B cell (primary cell): ENCODE results near the gene CXCL16. TPM values are rescaled to one million over a fixed set of nuclear protein-coding genes. Genes with fewer than 3 reads are reported as not detected.
A peak's percentile ranks its signal among the peaks of the same experiment; 100 is the strongest.

Experiments used
- ATAC-seq: fragments of 200-7000 bp; cut with Tn5 transposase; one replicate; pipeline ENCODE4 v1.10.0; 2021; ENCODE audit warnings: low read depth, mild to moderate bottlenecking, moderate number of reproducible peaks, moderate library complexity
- CTCF ChIA-PET: fragments of 350-600 bp; sonication (Branson Sonifier 250); formaldehyde crosslinking; loops from one replicate; lab custom pipeline; 2021; ENCODE audit warnings: antibody characterized with exemption, inconsistent platforms; lab: Charles Lee
- POLR2A ChIA-PET: fragments of 350-600 bp; sonication (Branson Sonifier 250); formaldehyde crosslinking; loops from one replicate; lab custom pipeline; 2021; ENCODE audit warnings: antibody characterized with exemption; lab: Charles Lee
- DNase-seq: peaks from one replicate; pipeline ENCODE4 v3.0.0; 2013
- H2AFZ ChIP-seq: 2 replicates; pipeline ENCODE4 v1.6.1; 2012; ENCODE audit warnings: mild to moderate bottlenecking, low read depth, low read length; ENCODE audit not compliant: insufficient read depth, poor library complexity, severe bottlenecking
- H3K27ac ChIP-seq, 2 donors: 1 replicate in 1 of 2; 2 replicates in 1 of 2; pipeline ENCODE4 v1.5.1; 2012 to 2013; ENCODE audit warnings: low read length in 2 of 2, mild to moderate bottlenecking in 2 of 2, moderate library complexity in 1 of 2
- H3K27me3 ChIP-seq, 4 experiments: fragments of 200-600 bp in 1 of 4; sonication (generic) in 1 of 4; replicated peaks in 1 of 4; 1 replicate in 2 of 4; 2 replicates in 2 of 4; pipeline versions ENCODE4 v1.6.1 to v1.7.0; 2013 to 2016; ENCODE audit warnings: low read length in 3 of 4, mild to moderate bottlenecking in 2 of 4, mixed read lengths in 1 of 4, moderate library complexity in 1 of 4; ENCODE audit not compliant: insufficient read depth in 4 of 4, control insufficient read depth in 3 of 4; ENCODE audit errors: control extremely low read depth in 1 of 4
- H3K36me3 ChIP-seq, 2 experiments: replicated peaks in 1 of 2; 1 replicate in 1 of 2; 2 replicates in 1 of 2; pipeline versions ENCODE4 v1.6.1 to v1.7.1; 2013; ENCODE audit warnings: low read length in 1 of 2; ENCODE audit not compliant: insufficient read depth in 2 of 2, control insufficient read depth in 1 of 2; ENCODE audit errors: control extremely low read depth in 1 of 2, extremely low read depth in 1 of 2
- H3K4me1 ChIP-seq, 2 donors: fragments of 200-600 bp in 1 of 2; sonication (generic) in 1 of 2; 1 replicate in 1 of 2; 2 replicates in 1 of 2; pipeline versions ENCODE4 v1.5.1 to v1.6.1; 2013 to 2017; ENCODE audit warnings: low read length in 2 of 2; ENCODE audit not compliant: control insufficient read depth in 2 of 2, insufficient read depth in 2 of 2
- H3K4me2 ChIP-seq: replicated peaks from 2 replicates; pipeline ENCODE3; 2012; ENCODE audit warnings: mild to moderate bottlenecking, low read depth, low read length; ENCODE audit not compliant: poor library complexity, severe bottlenecking
- H3K4me3 ChIP-seq, 5 experiments: fragments of 200-600 bp in 1 of 5; sonication (generic) in 1 of 5; 1 replicate in 3 of 5; 2 replicates in 2 of 5; pipeline versions ENCODE4 v1.5.1 to v1.7.0; 2011 to 2016; ENCODE audit warnings: low read length in 4 of 5, mild to moderate bottlenecking in 4 of 5, low read depth in 2 of 5, control low read depth in 1 of 5, moderate library complexity in 1 of 5; ENCODE audit not compliant: insufficient read depth in 1 of 5; ENCODE audit errors: control extremely low read depth in 1 of 5, extremely low read depth in 1 of 5
- H3K79me2 ChIP-seq: fragments of 200-600 bp; sonication (generic); one replicate; pipeline ENCODE4 v1.6.0; 2016; ENCODE audit warnings: low read length; ENCODE audit not compliant: control insufficient read depth, insufficient read depth
- H3K9ac ChIP-seq: fragments of 200-600 bp; sonication (generic); 2 replicates; pipeline ENCODE4 v1.6.1; 2017; ENCODE audit warnings: mild to moderate bottlenecking, low read length, moderate library complexity
- H3K9me3 ChIP-seq, 3 donors: one replicate each; pipeline versions ENCODE4 v1.6.1 to v1.7.1; 2013; ENCODE audit warnings: low read length in 2 of 3; ENCODE audit not compliant: control insufficient read depth in 2 of 3, insufficient read depth in 1 of 3; ENCODE audit errors: control extremely low read depth in 1 of 3
- H4K20me1 ChIP-seq: 2 replicates; pipeline ENCODE4 v1.6.0; 2012; ENCODE audit warnings: mild to moderate bottlenecking, low read length; ENCODE audit not compliant: insufficient read depth, control insufficient read depth, poor library complexity, severe bottlenecking
- H3K27ac Mint-ChIP-seq: one replicate; pipeline ENCODE4 v1.8.0; 2021; ENCODE audit warnings: mixed read lengths
- H3K27me3 Mint-ChIP-seq: one replicate; pipeline ENCODE4 v1.8.0; 2021; ENCODE audit warnings: mixed read lengths
- H3K4me1 Mint-ChIP-seq: one replicate; pipeline ENCODE4 v1.8.0; 2021; ENCODE audit warnings: mixed read lengths
- H3K4me3 Mint-ChIP-seq: one replicate; pipeline ENCODE4 v1.8.0; 2021; ENCODE audit warnings: mixed read lengths
- H3K9me3 Mint-ChIP-seq: one replicate; pipeline ENCODE4 v1.8.0; 2022; ENCODE audit warnings: mixed read lengths; ENCODE audit not compliant: insufficient read depth
- EZH2 ChIP-seq: IDR thresholded peaks from 2 replicates; pipeline ENCODE4 v1.6.1; 2012; ENCODE audit warnings: borderline replicate concordance, low read depth, mild to moderate bottlenecking, moderate library complexity, low read length; ENCODE audit not compliant: insufficient read depth, poor library complexity, severe bottlenecking
- WGBS: methylation state at CpG from one replicate; pipeline ENCODE4 v1.1.5; 2013; ENCODE audit warnings: missing lambda C conversion rate; ENCODE audit not compliant: insufficient coverage; 5-methylcytosine and 5-hydroxymethylcytosine counted together
- intact Hi-C: fragments of 100-400 bp; cut with micrococcal nuclease; formaldehyde crosslinking; loops from one replicate; pipeline ENCODE4 v1.10.0; 2022
- polyA plus RNA-seq: library from polyadenylated mRNA; depleted of rRNA; stranded (reverse); fragments of >200 nt; gene quantifications from 2 replicates; pipeline ENCODE4 v1.2.3, GENCODE V29; 2012
- total RNA-seq, 2 donors: library from RNA; stranded (reverse); fragments of 120-200 nt in 1 of 2; gene quantifications; 1 replicate in 1 of 2; 2 replicates in 1 of 2; pipeline versions ENCODE4 v1.2.3 to v1.2.4, GENCODE V29; 2013 to 2022
- TF ChIP-seq, protein P1 (sequence below): fragments of 200-600 bp; IDR thresholded peaks from one replicate; pipeline ENCODE4 v1.8.0; 2022; ENCODE audit warnings: antibody characterized with exemption, mild to moderate bottlenecking

CXCL16 gene
- total and polyA plus RNA-seq, 2 donors (not counting 1 experiment from before 2014, with no cell fraction given): 10.9 to 22.0 TPM

- H3K4me1 ChIP-seq: peaks cover 18 to 19% of the 10 kb centered on the region in 2 donors
- DNase-seq: no peak
- H3K79me2 ChIP-seq: no peaks in the 10 kb centered on the region
- TF ChIP-seq EZH2: no peak
- TF ChIP-seq, protein P1, sequence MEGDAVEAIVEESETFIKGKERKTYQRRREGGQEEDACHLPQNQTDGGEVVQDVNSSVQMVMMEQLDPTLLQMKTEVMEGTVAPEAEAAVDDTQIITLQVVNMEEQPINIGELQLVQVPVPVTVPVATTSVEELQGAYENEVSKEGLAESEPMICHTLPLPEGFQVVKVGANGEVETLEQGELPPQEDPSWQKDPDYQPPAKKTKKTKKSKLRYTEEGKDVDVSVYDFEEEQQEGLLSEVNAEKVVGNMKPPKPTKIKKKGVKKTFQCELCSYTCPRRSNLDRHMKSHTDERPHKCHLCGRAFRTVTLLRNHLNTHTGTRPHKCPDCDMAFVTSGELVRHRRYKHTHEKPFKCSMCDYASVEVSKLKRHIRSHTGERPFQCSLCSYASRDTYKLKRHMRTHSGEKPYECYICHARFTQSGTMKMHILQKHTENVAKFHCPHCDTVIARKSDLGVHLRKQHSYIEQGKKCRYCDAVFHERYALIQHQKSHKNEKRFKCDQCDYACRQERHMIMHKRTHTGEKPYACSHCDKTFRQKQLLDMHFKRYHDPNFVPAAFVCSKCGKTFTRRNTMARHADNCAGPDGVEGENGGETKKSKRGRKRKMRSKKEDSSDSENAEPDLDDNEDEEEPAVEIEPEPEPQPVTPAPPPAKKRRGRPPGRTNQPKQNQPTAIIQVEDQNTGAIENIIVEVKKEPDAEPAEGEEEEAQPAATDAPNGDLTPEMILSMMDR: no peak
- no peaks in the 10 kb centered on the region for H3K9me3 ChIP-seq
- H3K27me3 ChIP-seq: peaks cover 0 to 30% (median 16%) of the 10 kb centered on the region in 4 experiments
- intact Hi-C loops: no loop called here
- Mint-ChIP-seq H3K9me3 (no peaks in the 10 kb centered on the region), H3K4me3 (peak overlapping the region; percentile 11), H3K27me3 (peaks cover 35% of the 10 kb centered on the region), H3K4me1 (peaks cover 15% of the 10 kb centered on the region), H3K27ac (no peak overlapping the region)
- no peaks in the 10 kb centered on the region for H4K20me1 ChIP-seq
- CTCF ChIA-PET: interaction anchor here (1.0 kb wide), 1 partner anchor 23 kb away, joined by 4 read pairs; the partner anchor contains the start of gene TM4SF5
- H3K36me3 ChIP-seq: no peaks in the 10 kb centered on the region
- H3K4me2 ChIP-seq: no peak overlapping the region
- no peak overlapping the region for H3K4me3 ChIP-seq
- H3K27ac ChIP-seq: no peak overlapping the region
- WGBS: no CpG with 5 or more reads among the region's 4 CpGs
- H3K9ac ChIP-seq: no peak overlapping the region
- no peak overlapping the region for H2AFZ ChIP-seq
- POLR2A ChIA-PET: interaction anchor here (0.6 kb wide), 1 partner anchor 10 kb away, joined by 3 read pairs; no protein-coding TSS in a partner anchor
- ATAC-seq: no peak
Measured at GRCh38 chr17:4748686-4749085, 9.0 kb upstream of the CXCL16 start.

GRCh38 chr17:4747847-4748246, 8.1 kb upstream of the CXCL16 start:
- Histone ChIP-seq H3K79me2 (no peaks in the 10 kb centered on the region), H3K4me1 (peaks cover 18 to 19% of the 10 kb centered on the region in 2 donors), H4K20me1 (no peaks in the 10 kb centered on the region), H3K4me3 (peak overlapping the region in 1 of 5 experiments; percentile 33), H3K9me3 (no peaks in the 10 kb centered on the region), H3K4me2 (peak overlapping the region; percentile 56), H3K9ac (no peak overlapping the region), H3K36me3 (no peaks in the 10 kb centered on the region), H3K27ac (no peak overlapping the region), H3K27me3 (peaks cover 0 to 38% (median 19%) of the 10 kb centered on the region in 4 experiments), H2AFZ (peak overlapping the region; percentile 46)
- DNase-seq (peak; percentile 56), ATAC-seq (peak; percentile 56)
- no peak for TF ChIP-seq EZH2
- TF ChIP-seq, protein P1: no peak
- Mint-ChIP-seq H3K9me3 (no peaks in the 10 kb centered on the region), H3K4me1 (peaks cover 15% of the 10 kb centered on the region), H3K4me3 (peak overlapping the region; percentile 55), H3K27ac (peak overlapping the region; percentile 10), H3K27me3 (peaks cover 33% of the 10 kb centered on the region)
- 3% methylated on average over 4 of the region's 5 CpGs for WGBS
- CTCF ChIA-PET: interaction anchor here (0.6 to 1.0 kb wide), 2 partner anchors 24 to 31 kb away, joined by 3 to 4 read pairs; partner anchors contain the start of gene TM4SF5
- POLR2A ChIA-PET: interaction anchor here (0.6 kb wide), 2 partner anchors 10 to 983 kb away, joined by 3 to 4 read pairs; no protein-coding TSS in a partner anchor
- intact Hi-C loops: no loop called here
